Pancreas (tissue), 10 donors: ENCODE measurements around the gene SLC24A3. TPM values are rescaled to one million over a fixed set of nuclear protein-coding genes. Genes with fewer than 3 reads are reported as not detected.

ENCODE experiments used
- ATAC-seq, 4 donors: fragments of 200-7000 bp; cut with Tn5 transposase; one replicate each; pipeline versions ENCODE4 v1.8.0 to v1.9.1; 2020; ENCODE audit warnings: mild to moderate bottlenecking in 4 of 4, moderate library complexity in 4 of 4
- DNase-seq, 6 donors: peaks; one replicate each; pipeline ENCODE4 v3.0.0-alpha.2; 2020
- FAIRE-seq: peaks from 2 replicates; lab custom pipeline; 2012; peaks lifted over from hg19 to GRCh38; lab: Jason Lieb, UNC
- H3K27ac ChIP-seq, 4 donors: fragments of 200-600 bp; sonication (generic); 1 replicate in 3 of 4; 2 replicates in 1 of 4; pipeline versions ENCODE4 v1.5.0 to v1.8.0; 2020
- H3K27me3 ChIP-seq, 4 donors: fragments of 200-600 bp; one replicate each; pipeline ENCODE4 v1.8.0; 2021
- H3K36me3 ChIP-seq, 3 donors: fragments of 200-600 bp; sonication (generic) in 1 of 3; one replicate each; pipeline versions ENCODE4 v1.5.0 to v1.8.0; 2020 to 2021
- H3K4me1 ChIP-seq, 3 donors: fragments of 200-600 bp; one replicate each; pipeline ENCODE4 v1.8.0; 2021
- H3K4me3 ChIP-seq, 4 donors: fragments of 200-600 bp; sonication (generic) in 2 of 4; one replicate each; pipeline versions ENCODE4 v1.5.0 to v1.8.0; 2020 to 2021
- H3K9me3 ChIP-seq, 4 donors: fragments of 200-600 bp; one replicate each; pipeline ENCODE4 v1.8.0; 2021
- WGBS, 2 donors: extraction: QIAGEN DNeasy Blood & Tissue Kit; methylation state at CpG; one replicate each; pipeline ENCODE4 v1.1.7; 2013; 5-methylcytosine and 5-hydroxymethylcytosine counted together
- intact Hi-C, 3 donors: fragments of 100-400 bp; cut with DNase I; formaldehyde crosslinking; loops; one replicate each; pipeline versions ENCODE4 v1.11.1 to v1.14.2; 2022
- polyA plus RNA-seq, 2 donors: library from polyadenylated mRNA; stranded (reverse); fragments of 200-250 nt; gene quantifications; one replicate each; pipeline ENCODE4 v1.2.3, GENCODE V29; 2013
- total RNA-seq, 6 donors: library from RNA; stranded (reverse); fragmentation: NEBNext Ultra II Directional in 4 of 6; extraction: Animal tissue kit (Norgen Biotek cat#: 25700) in 4 of 6; gene quantifications; one replicate each; pipeline versions ENCODE4 v1.2.1 to v1.2.4, GENCODE V29; 2021 to 2023
- TF ChIP-seq, protein P1 (sequence below), 4 donors: fragments of 200-600 bp; sonication (generic) in 3 of 4; IDR thresholded peaks; one replicate each; pipeline versions ENCODE4 v1.5.0 to v1.8.0; 2021; ENCODE audit warnings: antibody characterized with exemption in 4 of 4
- donor health status: healthy with polysubstance abuse.
- donor health status: DM: no; HTN: no; CAD: no; lungs with moderate emphysema.
- donor health status: DM: no; HTN: no; CAD: no.
- donor health status: control.
- donor health status: control.
- donor health status: Bipolar disorder and iron deficiency.
- donor health status: DM: yes; HTN: yes; CAD: no.
- donor health status: DM: no; HTN: no; CAD: no.
- donor health status: DM: no; HTN: no; CAD: no.
- donor health status: DM: yes; HTN: yes; CAD: no.

The SLC24A3 gene
- total and polyA plus RNA-seq, 8 donors, result 0.28 to 0.87 (median 0.49) TPM

DNA sequence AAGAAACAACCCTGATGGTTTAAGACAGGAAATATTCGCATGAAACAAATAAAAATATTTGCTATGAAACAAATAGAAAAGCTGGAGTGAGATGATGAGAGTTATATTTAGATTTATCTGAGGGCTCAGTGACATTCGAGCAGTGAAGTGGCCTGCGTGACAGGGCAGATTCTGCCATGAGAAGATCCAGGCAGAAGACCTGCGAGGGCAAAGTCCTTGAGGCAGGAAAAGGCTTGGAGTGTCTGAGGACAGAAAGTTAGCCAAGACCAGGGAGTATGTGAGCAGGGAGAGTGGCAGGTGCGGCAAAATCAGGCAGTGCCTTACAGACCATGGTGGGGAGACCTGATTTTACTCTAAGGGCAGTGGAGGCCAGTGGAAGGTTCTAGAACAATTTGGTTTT, 478.7 kb downstream of the SLC24A3 start:
- WGBS, 2 donors, result 78 to 82% methylated on average over 5 of the region's 5 CpGs
- no peak for DNase-seq

DNA sequence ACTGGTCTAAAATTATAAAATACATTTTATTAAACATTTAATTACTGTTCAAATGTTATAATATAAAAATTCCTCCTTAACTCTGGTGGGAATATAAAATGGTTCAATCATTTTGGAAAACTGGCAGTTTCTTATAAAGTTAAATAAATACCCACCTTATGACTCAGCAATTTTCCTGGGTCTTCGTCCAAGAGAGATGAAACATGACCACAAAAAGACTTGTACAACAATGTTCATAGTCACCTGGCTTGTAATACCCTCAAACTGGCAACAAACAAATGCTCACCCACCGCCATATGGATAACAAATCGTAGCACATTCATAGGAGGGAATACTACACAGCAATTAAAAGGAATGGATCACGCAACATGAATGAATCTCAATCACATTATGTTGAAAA, 479.7 kb downstream of the SLC24A3 start:
- Histone ChIP-seq H3K27ac (no peak overlapping the region), H3K4me3 (no peak overlapping the region), H3K4me1 (no peaks in the 10 kb centered on the region), H3K9me3 (no peaks in the 10 kb centered on the region), H3K27me3 (no peaks in the 10 kb centered on the region), H3K36me3 (no peaks in the 10 kb centered on the region)
- TF ChIP-seq, protein P1, sequence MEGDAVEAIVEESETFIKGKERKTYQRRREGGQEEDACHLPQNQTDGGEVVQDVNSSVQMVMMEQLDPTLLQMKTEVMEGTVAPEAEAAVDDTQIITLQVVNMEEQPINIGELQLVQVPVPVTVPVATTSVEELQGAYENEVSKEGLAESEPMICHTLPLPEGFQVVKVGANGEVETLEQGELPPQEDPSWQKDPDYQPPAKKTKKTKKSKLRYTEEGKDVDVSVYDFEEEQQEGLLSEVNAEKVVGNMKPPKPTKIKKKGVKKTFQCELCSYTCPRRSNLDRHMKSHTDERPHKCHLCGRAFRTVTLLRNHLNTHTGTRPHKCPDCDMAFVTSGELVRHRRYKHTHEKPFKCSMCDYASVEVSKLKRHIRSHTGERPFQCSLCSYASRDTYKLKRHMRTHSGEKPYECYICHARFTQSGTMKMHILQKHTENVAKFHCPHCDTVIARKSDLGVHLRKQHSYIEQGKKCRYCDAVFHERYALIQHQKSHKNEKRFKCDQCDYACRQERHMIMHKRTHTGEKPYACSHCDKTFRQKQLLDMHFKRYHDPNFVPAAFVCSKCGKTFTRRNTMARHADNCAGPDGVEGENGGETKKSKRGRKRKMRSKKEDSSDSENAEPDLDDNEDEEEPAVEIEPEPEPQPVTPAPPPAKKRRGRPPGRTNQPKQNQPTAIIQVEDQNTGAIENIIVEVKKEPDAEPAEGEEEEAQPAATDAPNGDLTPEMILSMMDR (IDR thresholded peaks at IDR 0.05), result no peak
- 61 to 65% methylated on average over 4 of the region's 4 CpGs for WGBS, 2 donors
- intact Hi-C loops, result loop anchor here in 2 of 3 donors (10.0 kb wide), 3 partner anchors 53 to 303 kb away; no protein-coding TSS in a partner anchor
- DNase-seq, result no peak
- no peak for ATAC-seq
- no peak for FAIRE-seq

More for the DNA sequence above, 478.7 kb downstream of the SLC24A3 start:
- TF ChIP-seq, protein P1 (IDR thresholded peaks at IDR 0.05), result no peak
- FAIRE-seq, result no peak
- Histone ChIP-seq H3K27me3 (no peaks in the 10 kb centered on the region), H3K4me1 (no peaks in the 10 kb centered on the region), H3K9me3 (no peaks in the 10 kb centered on the region), H3K36me3 (no peaks in the 10 kb centered on the region), H3K4me3 (no peak overlapping the region), H3K27ac (no peak overlapping the region)
- ATAC-seq, result no peak
- intact Hi-C loops, result loop anchor here in 2 of 3 donors (10.0 kb wide), 3 partner anchors 54 to 304 kb away; no protein-coding TSS in a partner anchor

DNA sequence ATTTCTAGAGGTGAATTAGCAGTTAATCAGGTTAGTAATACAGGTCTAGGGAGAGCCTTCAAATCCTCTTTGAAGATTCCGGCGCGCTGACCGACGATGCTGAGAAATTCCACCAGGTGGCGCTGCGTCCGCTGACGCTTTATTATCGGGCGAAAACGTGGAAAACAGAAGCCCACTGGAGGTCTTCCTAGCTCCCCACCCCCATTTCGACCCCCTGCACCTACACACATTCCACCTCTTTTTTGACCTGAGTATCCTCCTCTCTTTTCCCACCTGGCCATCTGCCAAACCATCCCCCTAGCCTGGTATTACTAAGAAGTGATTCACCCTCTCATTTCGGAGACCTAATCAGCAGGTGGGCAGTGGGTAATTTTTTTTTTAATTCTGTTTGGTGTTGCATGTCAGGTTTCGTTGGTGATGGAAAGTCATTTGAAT, 480.3 kb downstream of the SLC24A3 start:
- FAIRE-seq, result no peak

DNA sequence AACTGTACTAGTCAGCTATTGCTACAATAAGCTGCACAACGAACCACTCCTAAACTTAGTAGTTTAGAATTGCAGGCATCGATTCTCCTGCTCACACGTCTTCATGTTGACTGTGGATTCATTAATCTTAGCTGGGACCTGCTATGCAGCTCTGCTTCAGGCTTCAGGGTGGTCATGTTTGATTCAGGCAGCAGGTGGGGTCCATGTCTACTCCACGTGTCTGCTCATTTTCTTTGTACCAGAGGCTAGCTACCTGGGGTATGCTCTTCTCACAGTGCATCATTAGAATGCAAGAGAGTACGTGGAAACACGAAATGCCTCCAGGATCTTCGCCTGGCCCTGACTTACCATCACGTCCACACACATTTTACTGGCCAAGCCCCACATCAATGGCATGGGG, 481.1 kb downstream of the SLC24A3 start:
- no peaks in the 10 kb centered on the region for H3K9me3 ChIP-seq
- H3K4me1 ChIP-seq, result no peaks in the 10 kb centered on the region
- DNase-seq, result no peak
- H3K27me3 ChIP-seq, result no peaks in the 10 kb centered on the region
- TF ChIP-seq, protein P1 (IDR thresholded peaks at IDR 0.05), result no peak
- ATAC-seq, result no peak
- H3K27ac ChIP-seq, result no peak overlapping the region
- intact Hi-C loops, result loop anchor here in 2 of 3 donors (10.0 kb wide), 3 partner anchors 51 to 301 kb away; no protein-coding TSS in a partner anchor
- WGBS, 2 donors, result 54 to 66% methylated on average over 8 of the region's 8 CpGs
- H3K4me3 ChIP-seq, result no peak overlapping the region
- H3K36me3 ChIP-seq, result no peaks in the 10 kb centered on the region
- FAIRE-seq, result no peak

More for the DNA sequence above, 480.3 kb downstream of the SLC24A3 start:
- no peaks in the 10 kb centered on the region for H3K9me3 ChIP-seq
- DNase-seq (peak; percentile 18 to 89 (median 56)), ATAC-seq (peak; percentile 56 to 85 (median 80))
- intact Hi-C loops, result loop anchor here in 2 of 3 donors (10.0 kb wide), 3 partner anchors 52 to 302 kb away; no protein-coding TSS in a partner anchor
- no peaks in the 10 kb centered on the region for H3K27me3 ChIP-seq
- H3K36me3 ChIP-seq, result no peaks in the 10 kb centered on the region
- TF ChIP-seq, protein P1 (IDR thresholded peaks at IDR 0.05), result peak; percentile 84 to 91 (median 86)
- 3% methylated on average over 15 of the region's 15 CpGs for WGBS, 2 donors
- no peak overlapping the region for H3K27ac ChIP-seq
- no peak overlapping the region for H3K4me3 ChIP-seq
- H3K4me1 ChIP-seq, result no peaks in the 10 kb centered on the region

DNA sequence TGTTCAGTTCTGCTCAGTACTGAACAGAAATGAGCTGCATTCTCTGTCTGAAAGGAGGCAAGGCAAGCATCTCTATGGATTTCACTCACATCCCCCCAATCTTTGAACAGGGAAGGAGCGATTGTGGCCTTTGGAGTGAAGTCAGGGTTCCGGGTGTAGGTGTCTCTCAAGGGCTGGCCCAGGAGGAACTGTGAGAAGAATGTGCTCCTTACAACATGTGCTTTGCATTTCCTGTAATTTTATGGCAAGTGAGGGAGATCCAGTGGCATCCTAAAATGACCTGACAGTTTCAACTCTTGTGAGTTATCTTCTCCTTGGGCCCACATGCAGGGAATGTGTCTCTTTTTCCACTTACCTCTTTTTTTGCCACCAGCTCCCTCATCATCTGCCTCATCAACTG, 482.6 kb downstream of the SLC24A3 start:
- WGBS, 2 donors, result 60 to 78% methylated on average over 2 of the region's 2 CpGs
- DNase-seq (no peak), FAIRE-seq (no peak), ATAC-seq (no peak)
- TF ChIP-seq, protein P1 (IDR thresholded peaks at IDR 0.05), result no peak
- Histone ChIP-seq H3K4me3 (no peak overlapping the region), H3K9me3 (no peaks in the 10 kb centered on the region), H3K27me3 (no peaks in the 10 kb centered on the region), H3K36me3 (no peaks in the 10 kb centered on the region), H3K4me1 (no peaks in the 10 kb centered on the region), H3K27ac (no peak overlapping the region)
- intact Hi-C loops, result loop anchor here in 2 of 3 donors (10.0 kb wide), 3 partner anchors 50 to 300 kb away; no protein-coding TSS in a partner anchor
